Measurements from ENCODE around the gene KDSR. TPM values are rescaled to one million over a fixed set of nuclear protein-coding genes. Genes with fewer than 3 reads are reported as not detected.

Gene KDSR, protein sequence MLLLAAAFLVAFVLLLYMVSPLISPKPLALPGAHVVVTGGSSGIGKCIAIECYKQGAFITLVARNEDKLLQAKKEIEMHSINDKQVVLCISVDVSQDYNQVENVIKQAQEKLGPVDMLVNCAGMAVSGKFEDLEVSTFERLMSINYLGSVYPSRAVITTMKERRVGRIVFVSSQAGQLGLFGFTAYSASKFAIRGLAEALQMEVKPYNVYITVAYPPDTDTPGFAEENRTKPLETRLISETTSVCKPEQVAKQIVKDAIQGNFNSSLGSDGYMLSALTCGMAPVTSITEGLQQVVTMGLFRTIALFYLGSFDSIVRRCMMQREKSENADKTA
- polyA plus RNA-seq (2012; ENCODE audit: insufficient read depth, insufficient read length, low read depth) = 11.0 TPM

DNA sequence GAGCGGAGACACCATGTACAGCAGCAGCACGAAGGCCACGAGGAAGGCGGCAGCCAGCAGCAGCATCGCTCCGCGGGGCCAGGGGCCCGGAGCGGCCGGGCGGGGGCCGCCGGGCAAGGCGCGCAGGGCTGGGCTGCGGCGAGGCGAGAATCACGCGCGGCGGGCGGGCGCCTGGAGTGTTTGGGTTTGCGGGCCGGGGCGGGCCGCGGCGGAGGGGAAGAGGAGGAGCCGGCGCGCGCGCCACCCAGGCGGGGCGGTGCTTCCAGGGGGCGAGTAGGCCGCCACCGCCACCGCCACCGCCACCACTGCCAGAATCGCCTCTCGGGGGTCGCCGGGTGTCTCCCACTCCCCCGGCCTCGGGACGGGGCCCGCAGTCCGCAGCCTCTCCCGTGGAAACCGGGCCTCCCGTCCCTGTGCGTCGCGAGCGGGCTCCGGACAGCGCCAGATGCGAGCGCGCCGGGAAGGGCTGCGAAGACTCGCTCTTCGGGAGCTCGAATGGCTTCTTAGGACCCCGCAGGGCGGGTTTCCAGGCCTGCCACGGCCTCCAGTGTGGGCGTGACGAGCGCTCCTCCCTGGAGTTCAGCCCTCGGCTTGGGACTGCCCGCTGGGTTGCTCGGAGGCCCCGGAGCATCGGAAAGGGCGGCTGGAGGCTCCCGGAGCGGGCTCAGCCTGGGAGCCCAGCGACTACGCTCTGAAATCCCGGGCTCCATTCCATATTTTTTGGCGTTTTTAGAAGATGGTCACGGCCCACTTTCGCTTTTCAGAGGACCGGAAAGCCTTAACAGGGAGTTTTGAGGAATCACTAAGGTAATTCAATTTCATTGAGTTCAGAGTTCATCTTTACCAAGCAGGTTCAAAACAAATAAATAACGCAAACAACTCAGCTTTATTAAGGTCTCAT is at the start of gene KDSR:
Gene KDSR, minus strand, starts transcription at position 154 of the 901 bp plus-strand sequence. Its CDS starts 88 bp downstream, at position 66.
- Histone ChIP-seq H3K27me3 (no peaks in the 10 kb centered on the region), H3K4me3 (ENCODE audit: low read depth, low read length) (peak within 1 kb of the TSS; percentile 74), H3K4me1 (no peaks in the 10 kb centered on the region), H3K9me3 (no peaks in the 10 kb centered on the region), H3K36me3 (no peaks in the 10 kb centered on the region)
- DNase-seq = peak; percentile 92
- TF ChIP-seq, protein P1, sequence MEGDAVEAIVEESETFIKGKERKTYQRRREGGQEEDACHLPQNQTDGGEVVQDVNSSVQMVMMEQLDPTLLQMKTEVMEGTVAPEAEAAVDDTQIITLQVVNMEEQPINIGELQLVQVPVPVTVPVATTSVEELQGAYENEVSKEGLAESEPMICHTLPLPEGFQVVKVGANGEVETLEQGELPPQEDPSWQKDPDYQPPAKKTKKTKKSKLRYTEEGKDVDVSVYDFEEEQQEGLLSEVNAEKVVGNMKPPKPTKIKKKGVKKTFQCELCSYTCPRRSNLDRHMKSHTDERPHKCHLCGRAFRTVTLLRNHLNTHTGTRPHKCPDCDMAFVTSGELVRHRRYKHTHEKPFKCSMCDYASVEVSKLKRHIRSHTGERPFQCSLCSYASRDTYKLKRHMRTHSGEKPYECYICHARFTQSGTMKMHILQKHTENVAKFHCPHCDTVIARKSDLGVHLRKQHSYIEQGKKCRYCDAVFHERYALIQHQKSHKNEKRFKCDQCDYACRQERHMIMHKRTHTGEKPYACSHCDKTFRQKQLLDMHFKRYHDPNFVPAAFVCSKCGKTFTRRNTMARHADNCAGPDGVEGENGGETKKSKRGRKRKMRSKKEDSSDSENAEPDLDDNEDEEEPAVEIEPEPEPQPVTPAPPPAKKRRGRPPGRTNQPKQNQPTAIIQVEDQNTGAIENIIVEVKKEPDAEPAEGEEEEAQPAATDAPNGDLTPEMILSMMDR (IDR thresholded peaks at IDR 0.05; ENCODE audit: low read depth, low read length) = no peak

DNA sequence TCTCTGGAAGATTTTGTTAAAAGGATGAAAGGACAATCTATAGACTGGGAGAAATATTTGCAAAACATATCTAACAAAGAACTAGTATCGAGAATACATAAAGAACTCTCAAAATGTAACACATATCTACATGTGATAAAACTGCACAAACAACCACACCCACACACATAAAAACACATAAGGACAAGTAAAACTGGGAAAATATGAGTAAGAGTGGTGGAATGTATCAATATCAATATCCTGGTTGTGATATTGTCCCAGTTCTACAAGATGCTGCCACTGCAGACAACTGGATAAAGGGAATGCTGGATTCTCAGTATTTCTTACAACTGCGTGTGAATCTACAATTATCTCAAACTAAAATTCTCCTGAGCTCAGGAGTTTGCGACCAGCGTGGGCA is 45.9 kb upstream of the KDSR start:
- Histone ChIP-seq H3K9me3 (no peaks in the 10 kb centered on the region), H3K4me1 (no peaks in the 10 kb centered on the region), H3K36me3 (no peaks in the 10 kb centered on the region; the same call in 1 of the 2 replicates), H3K27me3 (no peaks in the 10 kb centered on the region), H3K4me3 (ENCODE audit: low read depth, low read length) (no peak overlapping the region)
- DNase-seq = no peak
- TF ChIP-seq, protein P1 (IDR thresholded peaks at IDR 0.05; ENCODE audit: low read depth, low read length) = no peak

DNA sequence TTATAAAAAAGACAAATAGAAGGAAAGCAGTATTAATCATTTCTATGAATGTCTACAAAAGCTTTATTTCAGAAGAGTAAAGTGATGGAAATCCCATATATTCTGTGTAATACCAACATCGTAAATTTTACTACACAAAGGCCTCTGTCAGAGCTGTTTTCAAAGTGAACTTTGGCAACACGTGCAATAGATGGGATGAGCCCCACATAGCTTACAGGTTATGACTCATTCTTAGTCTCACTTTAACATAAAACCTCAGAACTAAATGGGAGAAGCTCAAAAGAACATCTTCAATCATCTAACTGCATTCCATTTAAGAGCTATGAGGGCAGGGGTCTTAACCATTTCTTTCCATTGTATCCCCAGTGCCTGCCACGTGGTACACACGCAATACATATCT is 43.8 kb upstream of the KDSR start:
- H3K4me3 ChIP-seq (ENCODE audit: low read depth, low read length) = no peak overlapping the region
- H3K9me3 ChIP-seq = no peaks in the 10 kb centered on the region
- H3K4me1 ChIP-seq = no peaks in the 10 kb centered on the region
- TF ChIP-seq, protein P1 (IDR thresholded peaks at IDR 0.05; ENCODE audit: low read depth, low read length) = no peak
- no peaks in the 10 kb centered on the region; the same call in 1 of the 2 replicates for H3K36me3 ChIP-seq
- no peak for DNase-seq
- H3K27me3 ChIP-seq = no peaks in the 10 kb centered on the region

DNA sequence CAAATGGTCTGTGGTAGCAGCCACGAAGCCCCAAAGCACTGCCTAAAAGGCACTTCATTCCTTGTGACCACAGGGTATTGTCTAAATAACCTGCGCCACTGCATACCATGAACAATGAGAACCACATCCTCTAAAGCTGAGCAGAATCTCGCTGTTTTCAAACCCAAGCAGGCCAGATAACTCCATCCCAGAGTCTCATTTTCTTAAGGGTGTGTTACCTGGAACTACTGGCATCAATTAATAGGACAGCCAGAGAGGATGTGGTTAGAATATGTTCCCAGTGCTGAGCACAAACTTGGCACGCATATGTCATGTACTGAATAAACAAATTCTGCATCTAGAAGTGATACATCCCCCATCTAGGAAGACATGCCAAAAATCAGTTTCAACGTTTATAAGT is 42.3 kb upstream of the KDSR start:
- Histone ChIP-seq H3K9me3 (no peaks in the 10 kb centered on the region), H3K4me1 (no peaks in the 10 kb centered on the region), H3K36me3 (no peaks in the 10 kb centered on the region), H3K4me3 (ENCODE audit: low read depth, low read length) (no peak overlapping the region), H3K27me3 (no peaks in the 10 kb centered on the region)
- no peak for DNase-seq
- TF ChIP-seq, protein P1 (IDR thresholded peaks at IDR 0.05; ENCODE audit: low read depth, low read length) = no peak

DNA sequence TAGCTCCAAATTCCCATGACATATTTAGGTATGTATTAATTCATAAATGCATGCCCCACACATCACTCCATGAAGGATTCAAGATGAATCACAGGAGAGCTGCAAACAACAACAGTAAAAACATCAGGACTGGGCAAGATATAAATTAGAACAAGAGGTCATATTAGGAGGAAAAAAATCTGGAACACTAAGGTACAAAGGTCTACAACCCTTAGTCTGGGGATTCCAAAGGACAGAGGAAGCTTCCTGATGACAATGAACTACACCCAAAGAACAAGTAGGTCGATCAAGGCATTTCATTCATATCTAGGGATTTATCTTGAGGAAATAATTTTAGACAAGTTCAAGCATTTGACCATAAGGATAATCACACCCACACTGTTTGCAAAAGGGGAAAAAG is 40.7 kb upstream of the KDSR start:
- DNase-seq = no peak
- no peak overlapping the region for H3K4me3 ChIP-seq (ENCODE audit: low read depth, low read length)
- no peaks in the 10 kb centered on the region for H3K4me1 ChIP-seq
- no peaks in the 10 kb centered on the region for H3K27me3 ChIP-seq
- TF ChIP-seq, protein P1 (IDR thresholded peaks at IDR 0.05; ENCODE audit: low read depth, low read length) = no peak
- no peaks in the 10 kb centered on the region for H3K9me3 ChIP-seq
- no peaks in the 10 kb centered on the region; the same call in 1 of the 2 replicates for H3K36me3 ChIP-seq

Measured in BE2C (cell line).